Measurements from ENCODE around the gene LTB4R2. TPM values are rescaled to one million over a fixed set of nuclear protein-coding genes. Genes with fewer than 3 reads are reported as not detected.

Gene LTB4R2
- total and polyA plus RNA-seq, 2 experiments from 2014 or later: 0.40 to 12.6 TPM

DNA sequence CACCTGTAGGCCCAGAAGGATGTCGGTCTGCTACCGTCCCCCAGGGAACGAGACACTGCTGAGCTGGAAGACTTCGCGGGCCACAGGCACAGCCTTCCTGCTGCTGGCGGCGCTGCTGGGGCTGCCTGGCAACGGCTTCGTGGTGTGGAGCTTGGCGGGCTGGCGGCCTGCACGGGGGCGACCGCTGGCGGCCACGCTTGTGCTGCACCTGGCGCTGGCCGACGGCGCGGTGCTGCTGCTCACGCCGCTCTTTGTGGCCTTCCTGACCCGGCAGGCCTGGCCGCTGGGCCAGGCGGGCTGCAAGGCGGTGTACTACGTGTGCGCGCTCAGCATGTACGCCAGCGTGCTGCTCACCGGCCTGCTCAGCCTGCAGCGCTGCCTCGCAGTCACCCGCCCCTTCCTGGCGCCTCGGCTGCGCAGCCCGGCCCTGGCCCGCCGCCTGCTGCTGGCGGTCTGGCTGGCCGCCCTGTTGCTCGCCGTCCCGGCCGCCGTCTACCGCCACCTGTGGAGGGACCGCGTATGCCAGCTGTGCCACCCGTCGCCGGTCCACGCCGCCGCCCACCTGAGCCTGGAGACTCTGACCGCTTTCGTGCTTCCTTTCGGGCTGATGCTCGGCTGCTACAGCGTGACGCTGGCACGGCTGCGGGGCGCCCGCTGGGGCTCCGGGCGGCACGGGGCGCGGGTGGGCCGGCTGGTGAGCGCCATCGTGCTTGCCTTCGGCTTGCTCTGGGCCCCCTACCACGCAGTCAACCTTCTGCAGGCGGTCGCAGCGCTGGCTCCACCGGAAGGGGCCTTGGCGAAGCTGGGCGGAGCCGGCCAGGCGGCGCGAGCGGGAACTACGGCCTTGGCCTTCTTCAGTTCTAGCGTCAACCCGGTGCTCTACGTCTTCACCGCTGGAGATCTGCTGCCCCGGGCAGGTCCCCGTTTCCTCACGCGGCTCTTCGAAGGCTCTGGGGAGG lies 985 bp downstream of the LTB4R2 start, which contains the start of gene LTB4R:
LTB4R (plus strand) TSS at position 857 of the 959 bp plus-strand sequence. CDS start 4,150 bp downstream, outside the sequence.
- Mint-ChIP-seq H3K36me3 (ENCODE audit: low read depth) (peaks cover 33% of the 10 kb centered on the region), H3K27me3 (ENCODE audit: insufficient read depth, low read depth, poor library complexity) (peaks cover 32% of the 10 kb centered on the region), H3K27ac (no peak within 1 kb of the TSS), H3K9me3 (no peaks in the 10 kb centered on the region), H3K4me1 (peaks cover 15% of the 10 kb centered on the region), H3K4me3 (peak within 1 kb of the TSS; percentile 63)
- no peak within 1 kb of the TSS for H3K27ac ChIP-seq (ENCODE audit: low read depth)
- peak within 1 kb of the TSS; percentile 68 for H3K4me2 ChIP-seq
- peak within 1 kb of the TSS; percentile 51 for H3K4me3 ChIP-seq
- TF ChIP-seq EZH2phosphoT487 (IDR thresholded peaks at IDR 0.05; ENCODE audit: unreplicated experiment) (no peak), NANOG (IDR thresholded peaks at IDR 0.05; ENCODE audit: borderline replicate concordance) (no peak), POLR2AphosphoS5 (IDR thresholded peaks at IDR 0.05; ENCODE audit: low read depth) (no peak)
- TF ChIP-seq, protein P1, sequence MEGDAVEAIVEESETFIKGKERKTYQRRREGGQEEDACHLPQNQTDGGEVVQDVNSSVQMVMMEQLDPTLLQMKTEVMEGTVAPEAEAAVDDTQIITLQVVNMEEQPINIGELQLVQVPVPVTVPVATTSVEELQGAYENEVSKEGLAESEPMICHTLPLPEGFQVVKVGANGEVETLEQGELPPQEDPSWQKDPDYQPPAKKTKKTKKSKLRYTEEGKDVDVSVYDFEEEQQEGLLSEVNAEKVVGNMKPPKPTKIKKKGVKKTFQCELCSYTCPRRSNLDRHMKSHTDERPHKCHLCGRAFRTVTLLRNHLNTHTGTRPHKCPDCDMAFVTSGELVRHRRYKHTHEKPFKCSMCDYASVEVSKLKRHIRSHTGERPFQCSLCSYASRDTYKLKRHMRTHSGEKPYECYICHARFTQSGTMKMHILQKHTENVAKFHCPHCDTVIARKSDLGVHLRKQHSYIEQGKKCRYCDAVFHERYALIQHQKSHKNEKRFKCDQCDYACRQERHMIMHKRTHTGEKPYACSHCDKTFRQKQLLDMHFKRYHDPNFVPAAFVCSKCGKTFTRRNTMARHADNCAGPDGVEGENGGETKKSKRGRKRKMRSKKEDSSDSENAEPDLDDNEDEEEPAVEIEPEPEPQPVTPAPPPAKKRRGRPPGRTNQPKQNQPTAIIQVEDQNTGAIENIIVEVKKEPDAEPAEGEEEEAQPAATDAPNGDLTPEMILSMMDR (conservative IDR thresholded peaks at IDR 0.05; ENCODE audit: low read depth in 2 of 2): peak in 1 of 2 experiments; percentile 42; a peak in 1 of 4 replicates
- peaks cover 18% of the 10 kb centered on the region; the same call in 1 of the 2 replicates for H3K27me3 ChIP-seq (ENCODE audit: insufficient read depth)
- no peaks in the 10 kb centered on the region; the same call in none of the 2 replicates for H4K20me1 ChIP-seq (replicated peaks; ENCODE audit: insufficient read depth)
- H3K36me3 ChIP-seq (ENCODE audit: insufficient read depth): no peaks in the 10 kb centered on the region
- peak; percentile 79 for DNase-seq (ENCODE audit: low spot score)
- H3K79me2 ChIP-seq (replicated peaks; ENCODE audit: insufficient read depth): no peaks in the 10 kb centered on the region
- no peaks in the 10 kb centered on the region for H3K9me2 ChIP-seq (ENCODE audit: insufficient read depth)
- peak; percentile 79 for ATAC-seq
- no peaks in the 10 kb centered on the region for H3F3A ChIP-seq (replicated peaks; ENCODE audit: low read depth)
- H2AFZ ChIP-seq: no peak within 1 kb of the TSS
- peaks cover 4% of the 10 kb centered on the region; the same call in 1 of the 2 replicates for H3K4me1 ChIP-seq (ENCODE audit: insufficient read depth)

DNA sequence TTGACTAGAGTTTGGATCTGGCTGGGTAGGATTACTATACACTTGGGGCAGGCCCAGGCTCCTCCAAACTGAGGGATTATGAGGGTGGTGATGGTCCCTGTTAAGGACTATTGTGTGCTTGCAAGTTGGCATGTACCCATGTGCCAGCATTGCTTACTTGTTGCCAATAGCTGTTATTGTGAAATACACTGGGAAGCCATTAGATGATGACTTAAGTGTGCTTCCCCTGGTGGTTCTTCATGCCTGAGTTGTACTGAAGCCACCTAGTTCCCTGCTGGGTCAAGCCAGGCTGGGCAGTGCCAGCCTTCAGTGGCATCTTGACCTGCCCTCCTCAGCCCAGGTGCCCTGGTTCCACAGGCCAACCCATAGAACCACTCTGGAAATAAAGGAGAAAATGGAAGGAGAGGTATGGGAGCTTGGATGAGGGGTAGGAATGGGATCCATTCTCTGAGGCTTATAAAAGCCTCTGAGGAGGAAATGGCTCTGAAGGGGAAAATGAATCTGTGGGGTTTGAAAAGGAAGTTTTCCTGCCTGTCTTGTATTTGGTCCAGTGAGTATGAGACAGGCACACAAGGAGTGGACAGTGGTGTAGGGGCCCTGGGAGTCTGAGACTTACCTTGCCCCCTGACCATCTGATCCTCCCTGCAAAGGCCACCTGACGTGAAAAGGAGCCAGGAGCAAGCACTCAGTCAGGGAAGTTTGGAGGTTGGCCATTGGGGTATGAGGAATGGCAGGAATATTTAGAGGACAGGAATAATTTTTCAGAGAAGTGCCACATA lies 2.1 kb downstream of the LTB4R2 start:
- H3K4me3 Mint-ChIP-seq: peak overlapping the region; percentile 61
- H3K4me1 ChIP-seq (ENCODE audit: insufficient read depth): peaks cover 4% of the 10 kb centered on the region; the same call in 1 of the 2 replicates
- no peaks in the 10 kb centered on the region for H3K9me3 Mint-ChIP-seq
- peaks cover 25% of the 10 kb centered on the region for H3K27me3 ChIP-seq (ENCODE audit: insufficient read depth)
- H3K79me2 ChIP-seq (replicated peaks; ENCODE audit: insufficient read depth): no peaks in the 10 kb centered on the region
- no peaks in the 10 kb centered on the region; the same call in none of the 2 replicates for H4K20me1 ChIP-seq (replicated peaks; ENCODE audit: insufficient read depth)
- no peak for TF ChIP-seq JUNB (IDR thresholded peaks at IDR 0.05; ENCODE audit: unreplicated experiment)
- no peak for TF ChIP-seq CREB1 (CRISPR knock-in tag; IDR thresholded peaks at IDR 0.05; ENCODE audit: low read depth)
- TF ChIP-seq, protein P2, sequence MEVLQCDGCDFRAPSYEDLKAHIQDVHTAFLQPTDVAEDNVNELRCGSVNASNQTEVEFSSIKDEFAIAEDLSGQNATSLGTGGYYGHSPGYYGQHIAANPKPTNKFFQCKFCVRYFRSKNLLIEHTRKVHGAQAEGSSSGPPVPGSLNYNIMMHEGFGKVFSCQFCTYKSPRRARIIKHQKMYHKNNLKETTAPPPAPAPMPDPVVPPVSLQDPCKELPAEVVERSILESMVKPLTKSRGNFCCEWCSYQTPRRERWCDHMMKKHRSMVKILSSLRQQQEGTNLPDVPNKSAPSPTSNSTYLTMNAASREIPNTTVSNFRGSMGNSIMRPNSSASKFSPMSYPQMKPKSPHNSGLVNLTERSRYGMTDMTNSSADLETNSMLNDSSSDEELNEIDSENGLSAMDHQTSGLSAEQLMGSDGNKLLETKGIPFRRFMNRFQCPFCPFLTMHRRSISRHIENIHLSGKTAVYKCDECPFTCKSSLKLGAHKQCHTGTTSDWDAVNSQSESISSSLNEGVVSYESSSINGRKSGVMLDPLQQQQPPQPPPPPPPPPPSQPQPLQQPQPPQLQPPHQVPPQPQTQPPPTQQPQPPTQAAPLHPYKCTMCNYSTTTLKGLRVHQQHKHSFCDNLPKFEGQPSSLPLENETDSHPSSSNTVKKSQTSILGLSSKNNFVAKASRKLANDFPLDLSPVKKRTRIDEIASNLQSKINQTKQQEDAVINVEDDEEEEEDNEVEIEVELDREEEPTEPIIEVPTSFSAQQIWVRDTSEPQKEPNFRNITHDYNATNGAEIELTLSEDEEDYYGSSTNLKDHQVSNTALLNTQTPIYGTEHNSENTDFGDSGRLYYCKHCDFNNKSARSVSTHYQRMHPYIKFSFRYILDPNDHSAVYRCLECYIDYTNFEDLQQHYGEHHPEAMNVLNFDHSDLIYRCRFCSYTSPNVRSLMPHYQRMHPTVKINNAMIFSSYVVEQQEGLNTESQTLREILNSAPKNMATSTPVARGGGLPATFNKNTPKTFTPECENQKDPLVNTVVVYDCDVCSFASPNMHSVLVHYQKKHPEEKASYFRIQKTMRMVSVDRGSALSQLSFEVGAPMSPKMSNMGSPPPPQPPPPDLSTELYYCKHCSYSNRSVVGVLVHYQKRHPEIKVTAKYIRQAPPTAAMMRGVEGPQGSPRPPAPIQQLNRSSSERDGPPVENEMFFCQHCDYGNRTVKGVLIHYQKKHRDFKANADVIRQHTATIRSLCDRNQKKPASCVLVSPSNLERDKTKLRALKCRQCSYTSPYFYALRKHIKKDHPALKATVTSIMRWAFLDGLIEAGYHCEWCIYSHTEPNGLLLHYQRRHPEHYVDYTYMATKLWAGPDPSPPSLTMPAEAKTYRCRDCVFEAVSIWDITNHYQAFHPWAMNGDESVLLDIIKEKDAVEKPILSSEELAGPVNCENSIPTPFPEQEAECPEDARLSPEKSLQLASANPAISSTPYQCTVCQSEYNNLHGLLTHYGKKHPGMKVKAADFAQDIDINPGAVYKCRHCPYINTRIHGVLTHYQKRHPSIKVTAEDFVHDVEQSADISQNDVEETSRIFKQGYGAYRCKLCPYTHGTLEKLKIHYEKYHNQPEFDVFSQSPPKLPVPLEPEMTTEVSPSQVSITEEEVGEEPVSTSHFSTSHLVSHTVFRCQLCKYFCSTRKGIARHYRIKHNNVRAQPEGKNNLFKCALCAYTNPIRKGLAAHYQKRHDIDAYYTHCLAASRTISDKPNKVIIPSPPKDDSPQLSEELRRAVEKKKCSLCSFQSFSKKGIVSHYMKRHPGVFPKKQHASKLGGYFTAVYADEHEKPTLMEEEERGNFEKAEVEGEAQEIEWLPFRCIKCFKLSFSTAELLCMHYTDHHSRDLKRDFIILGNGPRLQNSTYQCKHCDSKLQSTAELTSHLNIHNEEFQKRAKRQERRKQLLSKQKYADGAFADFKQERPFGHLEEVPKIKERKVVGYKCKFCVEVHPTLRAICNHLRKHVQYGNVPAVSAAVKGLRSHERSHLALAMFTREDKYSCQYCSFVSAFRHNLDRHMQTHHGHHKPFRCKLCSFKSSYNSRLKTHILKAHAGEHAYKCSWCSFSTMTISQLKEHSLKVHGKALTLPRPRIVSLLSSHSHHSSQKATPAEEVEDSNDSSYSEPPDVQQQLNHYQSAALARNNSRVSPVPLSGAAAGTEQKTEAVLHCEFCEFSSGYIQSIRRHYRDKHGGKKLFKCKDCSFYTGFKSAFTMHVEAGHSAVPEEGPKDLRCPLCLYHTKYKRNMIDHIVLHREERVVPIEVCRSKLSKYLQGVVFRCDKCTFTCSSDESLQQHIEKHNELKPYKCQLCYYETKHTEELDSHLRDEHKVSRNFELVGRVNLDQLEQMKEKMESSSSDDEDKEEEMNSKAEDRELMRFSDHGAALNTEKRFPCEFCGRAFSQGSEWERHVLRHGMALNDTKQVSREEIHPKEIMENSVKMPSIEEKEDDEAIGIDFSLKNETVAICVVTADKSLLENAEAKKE (CRISPR knock-in tag; IDR thresholded peaks at IDR 0.05): no peak
- peak overlapping the region; percentile 68; the same call in 1 of the 2 replicates for H3K4me2 ChIP-seq
- peaks cover 15% of the 10 kb centered on the region for H3K4me1 Mint-ChIP-seq
- H3K27ac ChIP-seq (ENCODE audit: low read depth): no peak overlapping the region
- H3K27me3 Mint-ChIP-seq (ENCODE audit: insufficient read depth, low read depth, poor library complexity): peaks cover 36% of the 10 kb centered on the region
- no peaks in the 10 kb centered on the region for H3K36me3 ChIP-seq (ENCODE audit: insufficient read depth)
- H3K4me3 ChIP-seq: peak overlapping the region; percentile 51
- ATAC-seq (no peak), DNase-seq (ENCODE audit: low spot score) (no peak)
- H3K9me2 ChIP-seq (ENCODE audit: insufficient read depth): no peaks in the 10 kb centered on the region
- peaks cover 22% of the 10 kb centered on the region for H3K36me3 Mint-ChIP-seq (ENCODE audit: low read depth)
- H3K27ac Mint-ChIP-seq: no peak overlapping the region
- no peaks in the 10 kb centered on the region for H3F3A ChIP-seq (replicated peaks; ENCODE audit: low read depth)
- no peak overlapping the region for H2AFZ ChIP-seq

All from GM23338 (cell line).